Progenitor cell of endocrine pancreas (in vitro differentiated cells): ENCODE measurements around the gene LYZL4. TPM values are rescaled to one million over a fixed set of nuclear protein-coding genes. Genes with fewer than 3 reads are reported as not detected.

Source experiments
- DNase-seq: peaks from one replicate; pipeline ENCODE4 v3.0.0; 2021; ENCODE audit warnings: low spot score; ENCODE audit not compliant: unreplicated experiment
- H3K27ac Mint-ChIP-seq: 2 replicates; pipeline ENCODE4 v1.8.0; 2021; ENCODE audit warnings: mild to moderate bottlenecking, moderate library complexity, mixed read lengths
- H3K27me3 Mint-ChIP-seq: 2 replicates; pipeline ENCODE4 v1.8.0; 2021; ENCODE audit warnings: mixed read lengths
- H3K36me3 Mint-ChIP-seq: 2 replicates; pipeline ENCODE4 v1.8.0; 2022; ENCODE audit warnings: mixed read lengths; ENCODE audit not compliant: insufficient read depth
- H3K4me1 Mint-ChIP-seq: 2 replicates; pipeline ENCODE4 v1.8.0; 2021; ENCODE audit warnings: low read depth, mixed read lengths
- H3K4me3 Mint-ChIP-seq: 2 replicates; pipeline ENCODE4 v1.8.0; 2021; ENCODE audit warnings: low read depth, mild to moderate bottlenecking, moderate library complexity, mixed read lengths
- H3K9me3 Mint-ChIP-seq: 2 replicates; pipeline ENCODE4 v1.8.0; 2021; ENCODE audit warnings: low read depth, mixed read lengths
- total RNA-seq: library from RNA; stranded (reverse); gene quantifications from 2 replicates; pipeline ENCODE4 v1.2.1, GENCODE V29; 2021
- TF ChIP-seq, protein P1 (sequence below): fragments of 200-600 bp; sonication (generic); IDR thresholded peaks from one replicate; pipeline ENCODE4 v1.5.0; 2021; ENCODE audit warnings: antibody characterized with exemption, mild to moderate bottlenecking; ENCODE audit not compliant: unreplicated experiment

The LYZL4 gene
- total RNA-seq, 1 donor from 2014 or later = not detected

DNA sequence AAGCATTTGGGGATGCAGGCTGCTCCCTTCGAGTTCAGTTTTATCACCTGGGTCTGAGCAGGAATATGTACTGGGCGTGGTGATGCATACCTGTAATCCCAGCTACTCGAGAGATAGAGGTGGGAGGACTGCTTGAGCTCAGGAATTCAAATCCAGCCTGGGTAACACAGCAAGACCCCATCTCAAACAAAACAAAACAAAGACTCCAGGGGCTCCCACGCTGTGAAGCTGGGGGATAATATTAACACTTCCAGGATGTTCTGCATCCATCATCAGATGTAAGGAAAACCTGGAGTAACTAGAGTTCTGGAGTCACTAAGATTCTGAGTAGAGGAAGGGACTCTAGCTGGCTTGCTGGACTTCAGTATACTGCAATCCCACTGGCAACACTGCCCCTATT lies 40.6 kb downstream of the LYZL4 start:
- Mint-ChIP-seq H3K27ac (no peak overlapping the region), H3K4me3 (no peak overlapping the region), H3K36me3 (no peaks in the 10 kb centered on the region), H3K27me3 (peaks cover 26% of the 10 kb centered on the region), H3K9me3 (peaks cover 3% of the 10 kb centered on the region), H3K4me1 (peaks cover 3% of the 10 kb centered on the region)
- TF ChIP-seq, protein P1, sequence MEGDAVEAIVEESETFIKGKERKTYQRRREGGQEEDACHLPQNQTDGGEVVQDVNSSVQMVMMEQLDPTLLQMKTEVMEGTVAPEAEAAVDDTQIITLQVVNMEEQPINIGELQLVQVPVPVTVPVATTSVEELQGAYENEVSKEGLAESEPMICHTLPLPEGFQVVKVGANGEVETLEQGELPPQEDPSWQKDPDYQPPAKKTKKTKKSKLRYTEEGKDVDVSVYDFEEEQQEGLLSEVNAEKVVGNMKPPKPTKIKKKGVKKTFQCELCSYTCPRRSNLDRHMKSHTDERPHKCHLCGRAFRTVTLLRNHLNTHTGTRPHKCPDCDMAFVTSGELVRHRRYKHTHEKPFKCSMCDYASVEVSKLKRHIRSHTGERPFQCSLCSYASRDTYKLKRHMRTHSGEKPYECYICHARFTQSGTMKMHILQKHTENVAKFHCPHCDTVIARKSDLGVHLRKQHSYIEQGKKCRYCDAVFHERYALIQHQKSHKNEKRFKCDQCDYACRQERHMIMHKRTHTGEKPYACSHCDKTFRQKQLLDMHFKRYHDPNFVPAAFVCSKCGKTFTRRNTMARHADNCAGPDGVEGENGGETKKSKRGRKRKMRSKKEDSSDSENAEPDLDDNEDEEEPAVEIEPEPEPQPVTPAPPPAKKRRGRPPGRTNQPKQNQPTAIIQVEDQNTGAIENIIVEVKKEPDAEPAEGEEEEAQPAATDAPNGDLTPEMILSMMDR = no peak
- DNase-seq = no peak

DNA sequence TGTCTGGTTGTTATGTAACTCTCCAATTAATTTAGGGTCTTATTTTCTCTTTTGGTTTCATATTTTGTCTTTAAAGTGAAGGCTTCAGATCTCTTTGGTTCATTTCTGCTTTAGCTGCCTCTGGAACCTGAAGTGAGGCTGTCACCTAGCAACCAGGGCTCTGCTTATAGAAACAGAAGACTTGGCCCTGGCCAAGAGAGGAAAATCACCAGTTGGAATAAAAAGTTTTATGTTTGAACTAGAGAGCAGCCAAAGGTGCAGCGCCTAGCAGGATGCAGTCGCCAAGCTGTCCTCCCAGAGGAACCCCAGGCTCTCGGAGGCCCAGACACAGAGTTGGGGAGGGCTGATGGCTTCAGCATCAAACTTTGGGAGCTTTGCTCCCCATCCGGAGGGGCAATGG lies 41.1 kb downstream of the LYZL4 start:
- H3K27ac Mint-ChIP-seq = no peak overlapping the region
- TF ChIP-seq, protein P1 = no peak
- H3K4me3 Mint-ChIP-seq = no peak overlapping the region
- peaks cover 24% of the 10 kb centered on the region for H3K27me3 Mint-ChIP-seq
- H3K36me3 Mint-ChIP-seq = no peaks in the 10 kb centered on the region
- peaks cover 3% of the 10 kb centered on the region for H3K4me1 Mint-ChIP-seq
- peaks cover 3% of the 10 kb centered on the region for H3K9me3 Mint-ChIP-seq
- DNase-seq = no peak

DNA sequence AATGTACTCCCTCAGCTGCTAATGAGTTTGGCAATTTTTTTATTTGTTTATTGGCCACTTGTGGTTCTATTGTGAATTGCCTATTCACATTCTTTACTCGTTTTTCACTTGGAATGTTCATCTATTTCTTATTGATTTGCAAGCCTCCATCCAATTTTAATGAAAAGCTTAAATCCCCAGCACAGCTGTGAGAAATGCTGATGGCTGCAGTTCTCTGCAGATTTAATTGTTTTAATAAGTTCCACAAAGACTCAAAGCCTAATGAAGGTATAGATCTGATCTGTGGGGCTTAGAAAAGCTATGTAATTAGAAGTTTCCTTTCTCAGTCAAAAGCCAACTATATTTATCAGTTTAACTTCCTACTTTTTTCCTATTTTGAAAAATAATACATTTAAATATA lies 41.5 kb downstream of the LYZL4 start:
- TF ChIP-seq, protein P1 = no peak
- Mint-ChIP-seq H3K27ac (no peak overlapping the region), H3K4me3 (no peak overlapping the region), H3K36me3 (no peaks in the 10 kb centered on the region), H3K9me3 (peaks cover 3% of the 10 kb centered on the region), H3K4me1 (peaks cover 3% of the 10 kb centered on the region), H3K27me3 (peaks cover 24% of the 10 kb centered on the region)
- DNase-seq = no peak

DNA sequence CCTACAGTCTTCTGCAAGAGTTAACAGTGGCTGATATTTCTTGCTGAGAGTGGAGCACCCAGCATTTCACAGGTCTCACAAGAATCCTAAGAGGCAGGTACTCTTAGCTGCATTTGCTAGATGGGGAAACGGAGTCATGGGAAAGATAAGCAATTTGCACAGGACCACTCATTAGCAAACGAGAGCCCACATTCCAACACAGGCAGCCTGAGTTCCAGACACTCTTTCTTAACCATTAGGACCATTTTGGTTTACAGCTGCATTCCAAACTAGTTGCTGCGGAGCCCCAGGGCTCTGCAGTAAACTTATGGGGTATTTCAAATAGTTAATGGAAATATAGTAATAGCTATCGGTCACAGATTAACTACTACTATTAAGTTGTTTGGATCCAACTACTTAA lies 42.5 kb downstream of the LYZL4 start:
- Mint-ChIP-seq H3K27me3 (peaks cover 19% of the 10 kb centered on the region), H3K4me3 (no peak overlapping the region), H3K9me3 (peaks cover 3% of the 10 kb centered on the region), H3K4me1 (peaks cover 3% of the 10 kb centered on the region), H3K36me3 (no peaks in the 10 kb centered on the region), H3K27ac (no peak overlapping the region)
- no peak for DNase-seq
- TF ChIP-seq, protein P1 = no peak

DNA sequence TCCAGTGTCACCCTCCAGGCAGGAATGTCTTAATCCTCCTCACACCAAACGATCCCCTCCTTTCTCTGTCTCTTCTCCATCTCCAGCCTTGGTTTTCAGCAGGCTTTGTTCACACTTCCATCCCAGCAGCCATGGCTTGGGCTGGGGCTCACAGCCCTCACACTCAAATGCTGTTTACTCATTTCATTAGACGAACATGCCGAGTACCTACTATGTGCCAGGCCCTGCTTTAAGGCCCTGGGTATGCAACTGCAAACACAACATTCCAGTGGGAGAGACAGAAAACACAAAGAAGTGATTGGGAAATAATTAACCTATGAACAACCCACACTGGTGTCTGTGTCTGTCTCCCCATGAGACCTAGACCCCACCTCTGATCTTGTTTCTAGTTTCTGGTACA lies 43.9 kb downstream of the LYZL4 start:
- peaks cover 3% of the 10 kb centered on the region for H3K9me3 Mint-ChIP-seq
- no peaks in the 10 kb centered on the region for H3K36me3 Mint-ChIP-seq
- peaks cover 9% of the 10 kb centered on the region for H3K27me3 Mint-ChIP-seq
- TF ChIP-seq, protein P1 = no peak
- DNase-seq = no peak
- peaks cover 3% of the 10 kb centered on the region for H3K4me1 Mint-ChIP-seq
- H3K27ac Mint-ChIP-seq = no peak overlapping the region
- no peak overlapping the region for H3K4me3 Mint-ChIP-seq

DNA sequence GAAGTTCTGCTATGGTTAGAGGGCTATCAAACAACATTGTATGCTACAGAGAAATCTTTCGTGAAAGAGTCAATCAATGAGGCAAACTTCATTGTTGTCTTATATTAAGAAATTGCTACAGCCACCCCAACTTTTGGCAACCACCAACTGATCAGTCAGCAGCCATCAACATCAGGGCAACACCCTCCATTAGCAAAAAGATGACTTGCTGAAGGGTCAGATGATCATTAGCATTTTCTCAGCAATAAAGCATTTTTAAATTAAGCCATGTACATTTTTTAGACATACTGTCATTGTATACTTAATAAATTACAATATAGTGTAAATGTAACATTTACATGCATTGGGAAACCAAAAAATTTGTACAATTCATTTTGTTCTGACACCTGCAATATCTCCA lies 53.1 kb downstream of the LYZL4 start:
- no peak overlapping the region for H3K4me3 Mint-ChIP-seq
- no peaks in the 10 kb centered on the region for H3K4me1 Mint-ChIP-seq
- no peak overlapping the region for H3K27ac Mint-ChIP-seq
- H3K9me3 Mint-ChIP-seq = no peaks in the 10 kb centered on the region
- no peaks in the 10 kb centered on the region for H3K36me3 Mint-ChIP-seq
- peaks cover 21% of the 10 kb centered on the region for H3K27me3 Mint-ChIP-seq
- TF ChIP-seq, protein P1 = no peak
- DNase-seq = no peak
